NCI-H146 treated with DMSO at 0.1 percent for 48 hours (cell line): ENCODE data around the gene ASB10.

Experiments used
- DNase-seq: peaks from one replicate; lab custom pipeline; 2025; ENCODE audit not compliant: unreplicated experiment; lab: John Stamatoyannopoulos, UW

The ASB10 gene, protein sequence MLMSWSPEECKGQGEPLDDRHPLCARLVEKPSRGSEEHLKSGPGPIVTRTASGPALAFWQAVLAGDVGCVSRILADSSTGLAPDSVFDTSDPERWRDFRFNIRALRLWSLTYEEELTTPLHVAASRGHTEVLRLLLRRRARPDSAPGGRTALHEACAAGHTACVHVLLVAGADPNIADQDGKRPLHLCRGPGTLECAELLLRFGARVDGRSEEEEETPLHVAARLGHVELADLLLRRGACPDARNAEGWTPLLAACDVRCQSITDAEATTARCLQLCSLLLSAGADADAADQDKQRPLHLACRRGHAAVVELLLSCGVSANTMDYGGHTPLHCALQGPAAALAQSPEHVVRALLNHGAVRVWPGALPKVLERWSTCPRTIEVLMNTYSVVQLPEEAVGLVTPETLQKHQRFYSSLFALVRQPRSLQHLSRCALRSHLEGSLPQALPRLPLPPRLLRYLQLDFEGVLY

DNA sequence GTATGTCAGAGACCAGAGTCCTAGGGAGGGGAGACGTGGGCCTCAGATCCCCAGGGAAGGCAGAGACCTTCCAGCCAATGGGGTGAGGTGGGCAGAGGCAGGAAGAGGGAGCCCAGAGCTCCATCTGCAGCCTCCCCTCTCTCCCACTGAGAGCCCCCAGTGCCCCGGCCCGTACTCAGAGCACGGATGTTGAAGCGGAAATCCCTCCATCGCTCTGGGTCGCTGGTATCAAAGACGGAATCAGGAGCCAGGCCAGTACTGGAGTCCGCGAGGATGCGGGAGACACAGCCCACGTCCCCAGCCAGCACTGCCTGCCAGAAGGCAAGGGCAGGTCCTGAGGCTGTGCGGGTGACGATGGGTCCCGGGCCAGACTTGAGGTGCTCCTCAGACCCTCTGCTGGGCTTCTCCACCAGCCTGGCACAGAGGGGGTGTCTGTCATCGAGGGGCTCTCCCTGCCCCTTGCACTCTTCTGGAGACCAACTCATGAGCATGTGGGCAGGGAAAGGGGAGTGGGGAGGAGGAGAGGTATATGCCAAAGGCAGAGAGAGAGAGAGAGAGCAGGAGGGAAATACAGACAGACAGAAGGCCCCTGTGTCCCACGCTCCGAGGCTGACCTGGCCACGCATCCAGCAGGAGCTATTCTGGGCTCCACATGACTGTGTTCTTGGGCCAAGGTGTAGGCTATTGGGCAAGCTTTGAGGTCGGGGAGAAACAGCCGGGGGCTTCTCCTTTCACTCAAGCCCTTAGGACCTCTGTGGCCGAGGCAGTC, at the start of gene ASB10:
ASB10 (minus strand) TSS at position 611 of the 769 bp plus-strand sequence; CDS start at position 491, 120 bp downstream.
- no peak for DNase-seq

DNA sequence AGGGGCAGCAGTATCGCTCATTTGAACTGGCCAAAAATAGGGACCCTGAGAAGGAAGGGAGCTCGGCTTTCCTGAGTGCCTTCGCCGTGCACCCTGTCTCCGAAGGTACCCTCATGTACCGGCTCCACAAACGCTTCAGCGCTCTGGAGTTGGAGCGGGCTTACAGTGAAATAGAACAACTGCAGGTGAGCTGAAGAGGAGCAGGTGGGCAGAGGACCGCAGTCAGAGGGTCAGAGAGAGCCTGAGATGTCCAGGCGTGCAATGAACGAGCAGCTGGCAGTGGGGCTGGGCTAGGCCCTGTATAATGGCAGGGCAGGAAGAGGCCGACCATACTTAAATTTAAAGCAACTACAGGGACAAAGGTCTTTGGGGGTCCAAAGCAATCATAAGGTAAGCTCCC, 49.4 kb upstream of the ASB10 start:
- DNase-seq, result no peak

DNA sequence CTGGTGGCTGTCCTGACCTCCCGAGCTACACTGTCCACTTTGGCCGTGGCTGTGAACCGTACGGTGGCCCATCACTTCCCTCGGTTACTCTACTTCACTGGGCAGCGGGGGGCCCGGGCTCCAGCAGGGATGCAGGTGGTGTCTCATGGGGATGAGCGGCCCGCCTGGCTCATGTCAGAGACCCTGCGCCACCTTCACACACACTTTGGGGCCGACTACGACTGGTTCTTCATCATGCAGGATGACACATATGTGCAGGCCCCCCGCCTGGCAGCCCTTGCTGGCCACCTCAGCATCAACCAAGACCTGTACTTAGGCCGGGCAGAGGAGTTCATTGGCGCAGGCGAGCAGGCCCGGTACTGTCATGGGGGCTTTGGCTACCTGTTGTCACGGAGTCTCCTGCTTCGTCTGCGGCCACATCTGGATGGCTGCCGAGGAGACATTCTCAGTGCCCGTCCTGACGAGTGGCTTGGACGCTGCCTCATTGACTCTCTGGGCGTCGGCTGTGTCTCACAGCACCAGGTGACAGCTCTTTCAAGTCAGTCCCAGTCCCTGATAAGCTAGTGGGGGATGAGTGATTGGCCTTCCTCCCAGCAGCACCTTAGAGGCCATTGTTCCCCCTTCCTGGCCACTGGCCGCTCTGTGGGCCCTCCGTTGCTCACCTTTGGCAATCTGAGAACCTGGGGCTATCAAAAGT, 48.2 kb upstream of the ASB10 start:
- no peak for DNase-seq

DNA sequence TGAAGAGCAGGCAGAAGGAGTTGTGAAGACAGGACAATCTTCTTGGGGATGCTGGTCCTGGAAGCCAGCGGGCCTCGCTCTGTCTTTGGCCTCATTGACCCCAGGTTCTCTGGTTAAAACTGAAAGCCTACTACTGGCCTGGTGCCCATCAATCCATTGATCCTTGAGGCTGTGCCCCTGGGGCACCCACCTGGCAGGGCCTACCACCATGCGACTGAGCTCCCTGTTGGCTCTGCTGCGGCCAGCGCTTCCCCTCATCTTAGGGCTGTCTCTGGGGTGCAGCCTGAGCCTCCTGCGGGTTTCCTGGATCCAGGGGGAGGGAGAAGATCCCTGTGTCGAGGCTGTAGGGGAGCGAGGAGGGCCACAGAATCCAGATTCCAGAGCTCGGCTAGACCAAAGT, 46.8 kb upstream of the ASB10 start:
- DNase-seq, result no peak

DNA sequence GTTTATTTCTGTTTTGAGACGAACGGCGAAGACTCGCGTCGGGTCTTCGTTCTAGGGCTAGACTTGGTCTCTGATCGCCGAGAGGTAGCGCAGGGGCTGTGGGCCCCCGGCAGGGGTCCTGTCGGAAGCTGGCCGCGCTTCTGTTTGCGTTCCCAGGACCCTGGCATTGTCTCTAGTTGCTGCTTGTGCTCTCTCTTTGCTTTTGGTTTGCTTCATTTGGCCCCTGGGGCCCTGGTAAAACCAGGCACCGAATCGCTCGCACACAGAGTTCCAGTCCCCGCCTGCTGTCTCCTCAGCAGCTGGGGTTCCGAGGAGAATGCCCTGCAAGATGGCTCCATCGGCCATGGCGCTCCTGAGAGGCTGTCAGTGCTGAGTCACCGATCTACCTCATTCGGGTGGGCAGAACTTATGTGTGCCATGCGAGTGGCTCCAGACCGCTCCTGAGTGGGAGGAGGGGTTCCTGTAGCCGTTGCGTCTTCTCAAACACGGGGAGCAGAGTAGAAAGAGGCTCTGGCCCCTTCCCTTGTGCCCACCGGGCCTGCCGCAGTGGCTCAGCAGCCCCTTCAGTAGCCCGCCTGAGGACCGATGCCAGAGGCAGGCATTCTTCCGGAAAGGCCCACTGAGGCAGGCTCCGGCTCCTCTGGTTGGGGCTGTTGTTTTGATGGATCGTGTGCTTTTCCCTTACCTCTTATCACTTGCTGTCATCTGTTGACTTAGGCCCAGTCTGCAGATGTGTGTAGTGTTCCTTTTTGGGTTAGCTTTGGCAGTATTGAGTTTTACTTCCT, 46.1 kb upstream of the ASB10 start:
- no peak for DNase-seq

DNA sequence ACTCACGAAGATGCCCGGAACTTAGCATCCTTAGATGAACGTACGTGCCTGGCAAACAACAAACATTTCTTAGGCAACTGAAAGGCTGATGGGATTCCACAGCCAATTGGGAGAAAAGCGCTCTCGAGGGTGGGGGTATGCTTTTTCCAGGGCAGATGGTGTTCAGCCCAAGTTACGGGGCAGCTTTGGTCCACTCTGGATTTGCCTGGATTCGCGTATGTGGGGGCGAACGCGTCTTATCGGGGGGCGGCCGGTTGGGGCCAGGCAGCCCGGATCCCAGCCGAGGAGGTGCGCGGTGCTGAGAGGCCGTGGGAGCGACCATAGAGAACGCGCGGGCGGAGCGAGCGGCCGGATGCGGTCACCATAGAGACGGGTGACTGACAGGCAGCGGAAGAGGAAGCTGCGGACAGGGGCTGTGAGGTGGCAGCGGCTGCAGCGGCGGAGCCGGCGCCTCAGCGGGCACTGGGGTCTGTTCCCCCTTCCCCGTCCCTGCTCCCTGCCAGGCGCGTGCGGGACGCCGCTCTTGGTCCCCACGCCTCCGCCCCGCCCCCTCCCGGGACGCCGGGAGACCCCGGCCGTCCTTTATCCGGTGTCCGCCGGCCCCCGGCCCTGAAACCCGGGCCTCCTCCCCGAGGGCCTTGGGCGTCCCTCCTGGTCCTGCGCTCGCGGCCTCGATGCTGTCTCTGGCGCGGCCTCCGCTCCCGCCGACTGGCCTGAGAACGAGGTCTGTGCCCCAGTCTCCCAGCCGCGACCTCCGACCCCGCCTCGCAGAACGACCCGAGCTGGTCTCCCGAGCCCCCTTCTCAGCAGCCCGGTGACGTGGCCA, 45.3 kb upstream of the ASB10 start, which contains the start of gene CHPF2:
CHPF2 (plus strand) TSS at position 393 of the 826 bp plus-strand sequence. CDS start 1,529 bp downstream, outside the sequence.
- peak; percentile 45 for DNase-seq

DNA sequence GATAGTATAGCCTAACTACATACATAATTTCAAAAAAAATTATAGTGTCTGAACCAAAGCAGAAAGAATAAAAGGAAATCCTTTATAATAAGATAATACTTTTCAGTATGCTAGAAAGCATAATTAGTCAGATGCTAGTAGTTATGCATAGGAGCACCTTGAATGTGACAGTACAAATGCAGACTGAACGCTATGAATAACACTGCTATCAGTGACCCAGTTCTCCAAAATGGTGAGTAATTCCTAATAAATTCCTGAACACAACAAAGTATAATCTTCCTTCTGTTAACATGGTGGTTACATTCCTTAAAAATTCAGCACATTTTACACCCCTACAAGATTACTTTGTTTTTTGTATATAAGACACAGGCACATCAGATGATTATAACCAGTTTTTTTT, 44.0 kb upstream of the ASB10 start:
- no peak for DNase-seq

DNA sequence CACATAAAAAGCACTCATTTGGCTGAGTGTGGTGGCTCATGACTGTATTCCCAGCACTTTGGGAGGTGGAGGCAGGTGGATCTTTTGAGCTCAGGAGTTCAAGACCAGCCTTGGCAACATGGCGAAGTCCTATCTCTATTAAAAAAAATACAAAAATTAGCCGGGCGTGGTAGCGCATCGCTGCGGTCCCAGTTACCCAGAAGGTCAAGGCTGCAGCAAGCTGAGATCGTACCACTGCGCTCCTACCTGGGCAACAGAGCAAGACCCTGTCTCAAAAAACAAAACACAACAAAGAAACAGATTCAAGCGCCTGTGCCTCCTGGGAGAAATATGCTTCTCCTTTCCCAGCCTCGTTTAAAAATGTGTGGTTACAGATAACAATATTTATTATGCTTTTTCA, 42.2 kb upstream of the ASB10 start:
- DNase-seq, result no peak

DNA sequence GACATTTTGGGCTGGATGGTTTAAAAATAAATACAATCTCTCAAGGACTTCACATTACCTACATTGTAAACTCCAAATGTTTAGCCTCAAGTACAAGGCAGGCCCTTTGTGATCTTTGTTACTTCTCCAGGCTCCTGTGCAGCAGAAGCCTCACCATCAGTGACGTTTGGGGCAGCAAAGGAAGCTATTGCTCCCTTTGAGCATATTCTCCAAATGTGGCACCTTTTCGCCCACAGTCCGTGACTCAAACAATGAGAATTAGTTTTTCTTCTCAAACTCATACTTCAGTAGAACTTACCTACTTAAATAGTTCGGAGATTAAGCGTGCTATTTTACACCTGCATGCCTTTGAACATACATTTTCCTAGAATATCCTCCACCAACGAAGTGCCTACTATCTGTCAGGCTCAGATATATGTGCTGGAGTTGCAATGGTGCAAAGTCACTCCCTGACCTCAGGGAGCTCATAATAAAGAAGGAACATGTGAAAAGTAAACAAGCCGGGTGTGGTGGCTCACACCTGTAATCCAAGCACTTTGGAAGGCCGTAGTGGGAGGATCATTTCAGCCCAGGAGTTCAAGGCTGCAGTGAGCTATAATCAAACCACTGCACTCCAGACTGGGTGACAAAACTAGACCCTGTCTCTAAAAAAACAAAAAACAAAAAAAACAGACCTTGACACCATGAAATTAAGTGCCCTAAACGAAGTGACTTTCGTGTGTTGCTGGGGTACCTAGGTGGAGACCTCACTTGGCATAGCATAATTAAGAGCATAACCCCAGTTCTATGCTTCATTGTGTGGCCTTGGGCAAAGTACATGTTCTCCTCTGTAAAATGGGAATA, 41.2 kb upstream of the ASB10 start:
- DNase-seq, result no peak

DNA sequence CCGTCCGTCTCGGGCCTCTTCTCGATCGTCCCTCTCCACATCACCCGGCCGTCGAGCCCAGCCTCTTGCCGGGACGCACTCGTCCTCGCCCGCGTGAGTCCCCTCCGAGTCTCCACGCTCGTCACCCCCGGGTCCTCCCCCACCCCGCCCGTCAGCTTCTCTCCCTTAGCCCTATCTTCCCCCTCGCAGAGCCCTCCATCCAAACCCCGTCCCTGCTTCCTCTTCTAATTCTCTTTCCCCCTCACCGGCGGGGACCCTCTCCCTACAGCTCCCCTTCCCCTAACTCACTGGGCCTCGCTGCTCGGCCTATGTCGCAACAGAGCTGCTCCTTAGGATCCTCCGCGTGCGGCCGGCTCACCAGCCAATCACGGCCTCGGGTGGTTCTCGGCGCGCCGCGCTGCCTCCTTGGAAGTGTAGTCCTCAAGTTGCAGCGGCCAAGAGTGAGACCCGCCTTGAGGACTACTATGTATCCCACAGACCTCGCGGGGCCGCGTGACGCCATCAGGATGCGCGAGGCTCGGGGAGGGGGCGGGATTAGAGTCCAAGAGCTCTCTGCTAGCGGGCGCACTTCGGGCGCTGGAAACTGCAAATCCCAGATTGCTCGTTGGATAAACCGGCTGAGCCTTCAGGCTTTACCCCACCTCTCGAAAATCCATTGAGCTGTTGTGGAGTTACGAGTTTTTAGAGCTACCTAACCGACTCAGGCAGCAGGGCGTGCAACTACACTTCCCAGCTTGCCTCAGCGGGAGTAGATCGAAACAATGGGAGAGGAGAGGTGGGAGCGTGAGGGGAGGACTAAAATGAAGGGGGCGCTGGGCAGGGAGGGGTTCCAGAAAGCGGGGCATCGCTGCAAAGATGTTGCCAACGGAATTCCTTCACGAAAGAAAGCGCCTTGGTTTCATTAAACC, 40.1 kb upstream of the ASB10 start, which contains the start of gene ABCF2:
ABCF2 (minus strand) TSS at position 331 of the 908 bp plus-strand sequence. CDS start 747 bp downstream, outside the sequence.
- DNase-seq, result peak; percentile 91

DNA sequence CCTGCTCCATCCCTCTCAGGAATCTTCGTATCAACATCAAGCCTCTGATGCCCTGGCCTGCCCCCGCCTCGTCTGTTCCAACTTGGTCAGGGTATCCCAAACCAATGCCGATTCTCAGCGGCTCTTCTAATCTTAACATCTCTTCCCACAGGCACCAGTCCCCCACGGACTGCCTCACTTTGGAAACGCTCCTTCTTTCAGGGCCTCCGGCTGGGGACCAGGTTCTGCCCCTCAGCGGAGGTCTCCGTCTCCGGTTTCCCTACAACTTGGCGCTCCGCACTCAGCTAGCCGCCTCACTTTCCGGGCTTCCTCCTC, 39.5 kb upstream of the ASB10 start:
- DNase-seq, result no peak

DNA sequence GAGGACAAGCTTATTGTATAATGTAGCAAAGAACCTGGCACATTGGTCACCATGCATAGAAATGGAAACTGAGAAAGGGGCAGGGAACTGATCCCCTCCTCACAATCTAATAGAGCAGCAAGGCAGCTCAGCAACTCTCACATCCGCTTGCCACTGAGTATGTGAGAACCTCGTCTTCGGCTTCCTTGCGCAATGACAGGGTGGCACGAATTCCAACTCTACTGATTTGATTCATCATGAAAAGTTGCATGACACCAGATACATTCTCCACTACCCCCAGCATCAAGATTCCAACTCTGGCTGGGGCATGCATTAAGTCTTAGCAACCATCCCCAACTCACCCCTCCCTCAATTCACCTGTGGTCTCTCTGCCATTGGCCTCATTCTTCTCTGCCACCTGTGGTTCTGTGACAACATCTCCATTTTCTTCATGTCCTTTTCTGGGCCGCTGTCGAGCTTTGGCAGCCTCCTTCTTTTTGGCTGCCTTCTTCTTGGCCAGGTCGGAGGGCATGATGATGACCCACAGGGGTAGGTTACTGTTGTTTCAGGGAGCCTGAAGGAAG, 39.0 kb upstream of the ASB10 start:
- no peak for DNase-seq

DNA sequence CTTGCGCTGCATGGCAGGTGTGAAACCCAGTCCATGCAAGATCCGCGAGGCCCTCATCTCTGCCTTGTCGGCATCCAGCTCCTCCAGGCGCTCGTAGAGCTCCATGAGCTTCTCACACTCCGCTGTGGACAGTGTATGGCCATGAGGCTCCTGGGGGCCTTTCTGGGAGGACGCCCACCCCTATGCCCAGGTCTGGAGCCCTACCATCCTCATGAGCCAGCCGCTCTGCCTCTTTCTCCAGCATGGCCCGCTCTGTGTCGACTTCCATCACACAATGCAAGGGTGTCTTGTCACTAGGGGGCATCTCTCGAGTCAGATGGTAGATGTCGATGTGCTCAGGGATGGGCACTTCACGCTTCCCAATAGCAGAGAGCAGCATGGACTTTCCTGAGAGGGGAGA, 36.7 kb upstream of the ASB10 start:
- DNase-seq, result no peak

DNA sequence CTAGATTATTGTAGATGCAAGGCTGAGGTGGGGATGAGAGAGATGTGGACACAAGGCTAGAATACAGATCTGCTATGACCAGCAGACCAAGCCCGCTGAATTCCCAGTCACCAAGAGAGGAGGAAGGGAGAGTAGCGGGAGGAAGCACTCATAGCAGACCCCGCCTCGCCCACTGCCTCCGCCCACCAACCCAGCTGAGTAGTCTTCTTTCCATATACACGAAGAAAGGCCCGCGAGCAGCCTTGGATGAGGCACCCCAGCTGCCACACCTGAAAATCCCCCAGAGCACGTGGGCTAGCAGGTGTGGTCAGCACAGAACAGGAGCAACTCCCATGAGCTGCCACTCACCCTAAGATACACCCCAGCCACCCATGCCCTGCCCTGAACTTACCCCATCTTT, 31.1 kb upstream of the ASB10 start:
- DNase-seq, result no peak

DNA sequence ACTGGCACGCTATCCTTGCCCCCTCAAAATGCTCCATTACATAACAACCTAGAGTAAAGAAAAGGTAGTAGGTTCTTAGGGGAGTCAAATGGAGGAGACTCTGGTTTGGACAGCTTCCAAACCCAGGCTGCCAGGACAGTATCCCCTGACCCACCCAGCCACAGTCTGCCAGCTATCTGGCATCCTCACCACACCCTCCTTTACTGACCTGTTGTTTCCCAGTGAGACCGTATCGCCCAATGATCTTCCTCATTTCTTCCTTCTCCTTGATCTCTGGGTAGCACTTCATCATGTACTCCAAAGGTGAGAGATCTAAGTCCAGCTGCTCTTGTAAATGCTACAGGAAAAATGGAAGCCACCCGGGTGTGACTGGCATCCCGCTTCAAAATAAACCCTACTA, 28.3 kb upstream of the ASB10 start:
- no peak for DNase-seq

DNA sequence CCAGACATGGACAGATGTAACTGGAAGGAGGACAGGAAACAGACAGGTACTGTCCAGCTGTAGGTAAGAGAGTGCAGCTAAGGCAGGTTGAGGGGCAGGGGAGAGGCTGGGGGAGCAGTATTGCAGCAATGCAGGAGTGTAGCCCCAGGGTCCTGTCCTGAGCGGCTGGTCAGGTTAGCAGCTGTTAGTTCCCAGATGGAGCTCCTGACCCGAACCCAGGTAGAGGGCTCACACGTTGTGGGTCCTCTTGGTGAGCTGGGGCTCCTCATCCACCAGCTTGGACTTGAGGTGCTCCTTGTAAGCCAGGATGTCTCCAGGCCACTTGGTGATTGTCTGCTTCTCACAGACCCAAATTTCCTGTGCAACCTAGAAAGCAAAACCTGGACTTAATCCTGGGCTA, 26.8 kb upstream of the ASB10 start:
- DNase-seq, result no peak

DNA sequence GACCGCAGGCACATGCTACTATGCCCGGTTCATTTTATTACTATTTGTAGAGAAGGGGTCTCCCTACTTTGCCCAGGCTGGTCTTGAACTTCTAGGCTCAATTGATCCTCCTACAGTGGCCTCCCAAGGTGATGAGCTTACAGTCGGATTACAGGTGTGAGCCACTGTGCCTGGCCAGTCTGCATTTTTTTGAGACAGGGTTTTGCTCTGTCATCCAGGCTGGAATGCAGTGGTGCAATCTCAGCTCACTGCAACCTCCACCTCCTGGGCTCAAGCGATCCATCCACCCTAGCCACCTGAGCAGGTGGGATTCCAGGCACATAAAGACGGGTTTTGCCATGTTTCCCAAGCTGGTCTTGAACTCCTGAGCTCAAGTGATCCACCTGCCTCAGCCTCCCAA, 25.6 kb upstream of the ASB10 start:
- no peak for DNase-seq
